Sigmoid colon (tissue), 7 donors: ENCODE data around the gene TIMELESS. TPM values are rescaled to one million over a fixed set of nuclear protein-coding genes. Genes with fewer than 3 reads are reported as not detected.

Experiments
- DNase-seq: peaks from one replicate; pipeline ENCODE4 v3.0.0-alpha.2; 2019
- H3K27ac ChIP-seq, 4 donors: fragments of 200-600 bp; sonication (generic); one replicate each; pipeline ENCODE4 v1.5.1; 2016 to 2019; ENCODE audit warnings: mild to moderate bottlenecking in 1 of 4
- H3K27me3 ChIP-seq, 3 donors: fragments of 200-600 bp; sonication (generic); one replicate each; pipeline ENCODE4 v1.5.1; 2019; ENCODE audit warnings: mild to moderate bottlenecking in 1 of 3
- H3K36me3 ChIP-seq, 4 donors: fragments of 200-600 bp; sonication (generic); one replicate each; pipeline ENCODE4 v1.5.1; 2016 to 2019
- H3K4me1 ChIP-seq, 4 donors: fragments of 200-600 bp; sonication (generic); one replicate each; pipeline ENCODE4 v1.5.1; 2017 to 2019
- H3K4me3 ChIP-seq, 4 donors: fragments of 200-600 bp; sonication (generic); one replicate each; pipeline ENCODE4 v1.5.1; 2017 to 2019; ENCODE audit warnings: mild to moderate bottlenecking in 2 of 4, moderate library complexity in 1 of 4
- H3K9me3 ChIP-seq, 4 donors: fragments of 200-600 bp in 3 of 4; sonication (generic) in 3 of 4; one replicate each; pipeline versions ENCODE4 v1.5.1 to v1.6.1; 2013 to 2019
- EP300 ChIP-seq, 4 donors: sonication (generic); formaldehyde crosslinking; IDR thresholded peaks; one replicate each; pipeline ENCODE4 v1.6.1; 2017; ENCODE audit warnings: antibody characterized with exemption in 4 of 4
- POLR2A ChIP-seq, 2 donors: fragments of 450-650 bp; IDR thresholded peaks; one replicate each; pipeline ENCODE4 v1.6.1; 2016; ENCODE audit warnings: antibody characterized with exemption in 2 of 2, mild to moderate bottlenecking in 2 of 2, moderate library complexity in 2 of 2
- POLR2AphosphoS5 ChIP-seq, 4 donors: sonication (generic); formaldehyde crosslinking; IDR thresholded peaks; one replicate each; pipeline ENCODE4 v1.6.1; 2017; ENCODE audit warnings: antibody characterized with exemption in 4 of 4
- WGBS, 2 donors: extraction: QIAGEN DNeasy Blood & Tissue Kit; methylation state at CpG; one replicate each; pipeline ENCODE4 v1.1.7; 2013; 5-methylcytosine and 5-hydroxymethylcytosine counted together
- intact Hi-C: fragments of 100-400 bp; cut with DNase I; formaldehyde crosslinking; loops from one replicate; pipeline ENCODE4 v1.15.1; 2023
- polyA plus RNA-seq, 3 donors: library from polyadenylated mRNA; stranded (reverse); fragments of 200-250 nt; gene quantifications; one replicate each; pipeline ENCODE4 v1.2.3, GENCODE V29; 2013
- total RNA-seq, 4 donors: library from RNA; depleted of rRNA; stranded (reverse); fragments of >200 nt; gene quantifications; one replicate each; pipeline ENCODE4 v1.1.0, GENCODE V29; 2016
- TF ChIP-seq, protein P1 (sequence below), 4 experiments: fragments of 450-650 bp in 3 of 4; fragments of 200-600 bp in 1 of 4; IDR thresholded peaks; one replicate each; pipeline ENCODE4 v1.5.1; 2016 to 2019; ENCODE audit warnings: antibody characterized with exemption in 4 of 4, mild to moderate bottlenecking in 3 of 4, moderate library complexity in 2 of 4
- donor health status: healthy with polysubstance abuse.
- donor health status: Bipolar disorder and iron deficiency.
- donor health status: healthy.

The TIMELESS gene
- total and polyA plus RNA-seq, 7 donors: 1.8 to 15.3 (median 3.2) TPM

DNA sequence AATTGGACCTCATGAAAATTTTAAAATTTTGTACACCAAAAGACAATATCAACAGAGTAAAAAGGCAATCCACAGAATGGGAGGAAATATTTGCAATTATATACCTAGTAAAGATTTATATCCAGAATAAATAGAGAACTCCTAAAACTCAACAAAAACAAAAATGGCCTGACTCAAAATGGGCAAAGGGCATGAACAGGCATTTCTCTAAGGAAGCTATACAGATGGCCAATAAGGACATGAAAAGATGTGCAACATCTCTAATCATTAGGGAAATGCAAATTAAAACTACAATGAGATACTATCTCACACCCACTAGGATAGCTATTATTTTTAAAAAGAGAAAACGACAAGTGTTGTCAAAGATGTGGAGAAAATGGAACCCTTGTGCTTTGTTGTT, 75.7 kb downstream of the TIMELESS start:
- TF ChIP-seq, protein P1, sequence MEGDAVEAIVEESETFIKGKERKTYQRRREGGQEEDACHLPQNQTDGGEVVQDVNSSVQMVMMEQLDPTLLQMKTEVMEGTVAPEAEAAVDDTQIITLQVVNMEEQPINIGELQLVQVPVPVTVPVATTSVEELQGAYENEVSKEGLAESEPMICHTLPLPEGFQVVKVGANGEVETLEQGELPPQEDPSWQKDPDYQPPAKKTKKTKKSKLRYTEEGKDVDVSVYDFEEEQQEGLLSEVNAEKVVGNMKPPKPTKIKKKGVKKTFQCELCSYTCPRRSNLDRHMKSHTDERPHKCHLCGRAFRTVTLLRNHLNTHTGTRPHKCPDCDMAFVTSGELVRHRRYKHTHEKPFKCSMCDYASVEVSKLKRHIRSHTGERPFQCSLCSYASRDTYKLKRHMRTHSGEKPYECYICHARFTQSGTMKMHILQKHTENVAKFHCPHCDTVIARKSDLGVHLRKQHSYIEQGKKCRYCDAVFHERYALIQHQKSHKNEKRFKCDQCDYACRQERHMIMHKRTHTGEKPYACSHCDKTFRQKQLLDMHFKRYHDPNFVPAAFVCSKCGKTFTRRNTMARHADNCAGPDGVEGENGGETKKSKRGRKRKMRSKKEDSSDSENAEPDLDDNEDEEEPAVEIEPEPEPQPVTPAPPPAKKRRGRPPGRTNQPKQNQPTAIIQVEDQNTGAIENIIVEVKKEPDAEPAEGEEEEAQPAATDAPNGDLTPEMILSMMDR (IDR thresholded peaks at IDR 0.05): no peak
- TF ChIP-seq POLR2AphosphoS5 (IDR thresholded peaks at IDR 0.05) (no peak), EP300 (IDR thresholded peaks at IDR 0.05) (no peak), POLR2A (IDR thresholded peaks at IDR 0.05) (no peak)
- intact Hi-C loops: no loop called here
- 98 to 100% methylated on average over 1 of the region's 1 CpG for WGBS, 2 donors
- Histone ChIP-seq H3K27me3 (no peaks in the 10 kb centered on the region), H3K4me3 (no peak overlapping the region), H3K27ac (no peak overlapping the region), H3K36me3 (no peaks in the 10 kb centered on the region), H3K4me1 (no peaks in the 10 kb centered on the region), H3K9me3 (no peaks in the 10 kb centered on the region)
- DNase-seq: no peak

DNA sequence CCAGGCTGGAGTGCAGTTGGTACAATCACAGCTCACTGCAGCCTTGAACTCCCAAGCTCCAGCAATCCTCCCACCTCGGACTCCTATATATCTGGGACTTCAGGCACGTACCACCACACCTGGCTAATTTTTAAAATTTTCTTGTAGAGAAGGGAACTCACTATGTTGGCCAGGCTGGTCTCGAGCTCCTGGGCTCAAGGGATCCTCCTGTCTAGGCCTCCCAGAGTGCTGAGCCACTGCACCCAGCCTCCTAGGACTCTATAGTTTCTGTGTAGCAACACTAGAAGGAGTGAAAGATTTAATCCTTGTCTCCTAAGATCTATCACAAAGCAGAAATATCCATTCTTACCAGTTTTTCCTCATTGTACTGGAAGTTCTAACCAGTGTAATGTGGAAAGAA, 82.3 kb downstream of the TIMELESS start:
- Histone ChIP-seq H3K4me1 (no peaks in the 10 kb centered on the region), H3K36me3 (no peaks in the 10 kb centered on the region), H3K4me3 (no peak overlapping the region), H3K27ac (no peak overlapping the region), H3K27me3 (no peaks in the 10 kb centered on the region), H3K9me3 (no peaks in the 10 kb centered on the region)
- DNase-seq: no peak
- TF ChIP-seq POLR2AphosphoS5 (IDR thresholded peaks at IDR 0.05): no peak
- TF ChIP-seq EP300 (IDR thresholded peaks at IDR 0.05): no peak
- TF ChIP-seq, protein P1 (IDR thresholded peaks at IDR 0.05): no peak
- no peak for TF ChIP-seq POLR2A (IDR thresholded peaks at IDR 0.05)
- WGBS, 2 donors: 92% methylated on average over 3 of the region's 3 CpGs
- intact Hi-C loops: no loop called here

Other genes with a start within 250 kb of the TIMELESS start
- 100 to 1,000 TPM in 1 of 4 donors, 10 to 100 TPM in 3; 59.9 to 109 (median 78.0) TPM for gene RNF41, start 227.5 kb downstream of the TIMELESS start, total RNA-seq
- gene RNF41, start 227.5 kb downstream of the TIMELESS start, polyA plus RNA-seq: 10 to 100 TPM; 18.5 to 27.0 (median 25.2) TPM
- gene NABP2, start 225.1 kb downstream of the TIMELESS start, total RNA-seq: 10 to 100 TPM; 17.2 to 33.5 (median 31.6) TPM
- gene NABP2, start 225.1 kb downstream of the TIMELESS start, polyA plus RNA-seq: 10 to 100 TPM; 29.4 to 43.7 (median 32.6) TPM
- gene SLC39A5, start 219.4 kb downstream of the TIMELESS start, total RNA-seq: not detected
- gene SLC39A5, start 219.4 kb downstream of the TIMELESS start, polyA plus RNA-seq: 10 to 100 TPM; 30.0 to 74.0 (median 31.2) TPM
- 10 to 100 TPM in 2 of 4 donors, 1 to 10 TPM in 2; 8.4 to 19.1 (median 10.5) TPM for gene ANKRD52, start 191.0 kb downstream of the TIMELESS start, total RNA-seq
- 10 to 100 TPM in 1 of 3 donors, 1 to 10 TPM in 2; 4.2 to 20.1 (median 6.7) TPM for gene ANKRD52, start 191.0 kb downstream of the TIMELESS start, polyA plus RNA-seq
- gene COQ10A, start 182.5 kb downstream of the TIMELESS start, total RNA-seq: 10 to 100 TPM; 11.8 to 25.0 (median 19.9) TPM
- gene COQ10A, start 182.5 kb downstream of the TIMELESS start, polyA plus RNA-seq: 1 to 10 TPM; 2.4 to 6.2 (median 3.0) TPM
- gene CS, start 149.1 kb downstream of the TIMELESS start, total RNA-seq: 100 to 1,000 TPM in 2 of 4 donors, 10 to 100 TPM in 2; 75.9 to 130 (median 99.6) TPM
- gene CS, start 149.1 kb downstream of the TIMELESS start, polyA plus RNA-seq: 100 to 1,000 TPM; 102 to 151 (median 139) TPM
- 10 to 100 TPM; 48.7 to 77.1 (median 67.9) TPM for gene CNPY2, start 133.4 kb downstream of the TIMELESS start, total RNA-seq
- 100 to 1,000 TPM in 1 of 3 donors, 10 to 100 TPM in 2; 28.2 to 103 (median 39.6) TPM for gene CNPY2, start 133.4 kb downstream of the TIMELESS start, polyA plus RNA-seq
- gene PAN2, start 115.4 kb downstream of the TIMELESS start, total RNA-seq: 10 to 100 TPM; 26.4 to 67.0 (median 36.8) TPM
- gene PAN2, start 115.4 kb downstream of the TIMELESS start, polyA plus RNA-seq: 10 to 100 TPM in 1 of 3 donors, 1 to 10 TPM in 2; 5.4 to 30.0 (median 5.5) TPM
- not detected for gene IL23A, start 110.5 kb downstream of the TIMELESS start, total RNA-seq
- 1 to 10 TPM in 1 of 3 donors, not detected in 2; 3.6 TPM for gene IL23A, start 110.5 kb downstream of the TIMELESS start, polyA plus RNA-seq
- gene STAT2, start 89.3 kb downstream of the TIMELESS start, total RNA-seq: 100 to 1,000 TPM in 2 of 4 donors, 10 to 100 TPM in 2; 73.6 to 160 (median 94.6) TPM
- gene STAT2, start 89.3 kb downstream of the TIMELESS start, polyA plus RNA-seq: 10 to 100 TPM; 15.0 to 71.7 (median 18.6) TPM
- not detected for gene APOF, start 86.6 kb downstream of the TIMELESS start, total RNA-seq
- not detected for gene APOF, start 86.6 kb downstream of the TIMELESS start, polyA plus RNA-seq
- not detected for gene MIP, start 5.2 kb upstream of the TIMELESS start, total RNA-seq
- under 1 TPM in 1 of 3 donors, not detected in 2; 0.09 TPM for gene MIP, start 5.2 kb upstream of the TIMELESS start, polyA plus RNA-seq
- 1 to 10 TPM; 1.7 to 3.1 (median 2.3) TPM for gene SPRYD4, start 19.2 kb upstream of the TIMELESS start, total RNA-seq
- 1 to 10 TPM; 3.0 to 4.6 (median 3.2) TPM for gene SPRYD4, start 19.2 kb upstream of the TIMELESS start, polyA plus RNA-seq
- 1 to 10 TPM in 2 of 4 donors, under 1 TPM in 2; 0.66 to 3.5 (median 2.0) TPM for gene GLS2, start 38.7 kb upstream of the TIMELESS start, total RNA-seq
- 1 to 10 TPM in 1 of 3 donors, not detected in 2; 1.2 TPM for gene GLS2, start 38.7 kb upstream of the TIMELESS start, polyA plus RNA-seq
- gene RBMS2, start 72.4 kb upstream of the TIMELESS start, total RNA-seq: 10 to 100 TPM; 20.6 to 33.0 (median 23.1) TPM
- gene RBMS2, start 72.4 kb upstream of the TIMELESS start, polyA plus RNA-seq: 10 to 100 TPM in 1 of 3 donors, 1 to 10 TPM in 2; 8.4 to 12.3 (median 9.8) TPM
- 10 to 100 TPM; 39.6 to 91.1 (median 46.8) TPM for gene BAZ2A, start 180.9 kb upstream of the TIMELESS start, total RNA-seq
- gene BAZ2A, start 180.9 kb upstream of the TIMELESS start, polyA plus RNA-seq: 10 to 100 TPM; 14.4 to 59.5 (median 25.4) TPM
- gene ATP5F1B, start 196.6 kb upstream of the TIMELESS start, total RNA-seq: 100 to 1,000 TPM; 414 to 487 (median 449) TPM
- 1,000 to 10,000 TPM in 2 of 3 donors, 100 to 1,000 TPM in 1; 899 to 1,730 (median 1,188) TPM for gene ATP5F1B, start 196.6 kb upstream of the TIMELESS start, polyA plus RNA-seq
- gene PTGES3, start 238.9 kb upstream of the TIMELESS start, total RNA-seq: 100 to 1,000 TPM in 3 of 4 donors, 10 to 100 TPM in 1; 92.8 to 156 (median 120) TPM
- 100 to 1,000 TPM; 179 to 209 (median 185) TPM for gene PTGES3, start 238.9 kb upstream of the TIMELESS start, polyA plus RNA-seq